Activated CD8-positive, alpha-beta T cell treated with anti-CD3 and anti-CD28 coated beads for 36 hours (primary cell): Measurements from ENCODE around the gene PRDM8. TPM values are rescaled to one million over a fixed set of nuclear protein-coding genes. Genes with fewer than 3 reads are reported as not detected.

Experiments used
- ATAC-seq: fragments of 200-7000 bp; cut with Tn5 transposase; one replicate; pipeline ENCODE4 v1.10.0; 2021; ENCODE audit warnings: mild to moderate bottlenecking, moderate library complexity
- CTCF ChIA-PET: fragments of 350-600 bp; sonication (Branson Sonifier 250); formaldehyde crosslinking; loops from one replicate; lab custom pipeline; 2021; ENCODE audit warnings: antibody characterized with exemption; lab: Charles Lee
- POLR2A ChIA-PET: fragments of 350-600 bp; sonication (Branson Sonifier 250); formaldehyde crosslinking; loops from one replicate; lab custom pipeline; 2021; ENCODE audit warnings: antibody characterized with exemption; lab: Charles Lee
- DNase-seq: peaks from one replicate; pipeline ENCODE4 v3.0.0-alpha.2; 2020
- H3K27ac Mint-ChIP-seq: one replicate; pipeline ENCODE4 v1.8.0; 2021; ENCODE audit warnings: mild to moderate bottlenecking, mixed read lengths
- H3K27me3 Mint-ChIP-seq: one replicate; pipeline ENCODE4 v1.8.0; 2021; ENCODE audit warnings: mixed read lengths
- H3K36me3 Mint-ChIP-seq: one replicate; pipeline ENCODE4 v1.8.0; 2021; ENCODE audit warnings: low read depth, mixed read lengths
- H3K4me1 Mint-ChIP-seq: one replicate; pipeline ENCODE4 v1.8.0; 2021; ENCODE audit warnings: low read depth, mixed read lengths
- H3K4me3 Mint-ChIP-seq: one replicate; pipeline ENCODE4 v1.8.0; 2021; ENCODE audit warnings: mild to moderate bottlenecking, moderate library complexity, mixed read lengths
- H3K9me3 Mint-ChIP-seq: one replicate; pipeline ENCODE4 v1.8.0; 2021; ENCODE audit warnings: mixed read lengths
- CTCF ChIP-seq: fragments of 200-600 bp; IDR thresholded peaks from one replicate; pipeline ENCODE4 v1.8.0; 2022; ENCODE audit warnings: antibody characterized with exemption, mild to moderate bottlenecking
- intact Hi-C: fragments of 100-400 bp; cut with micrococcal nuclease; formaldehyde crosslinking; loops from one replicate; pipeline ENCODE4 v1.10.0; 2022
- total RNA-seq, 2 experiments: library from RNA; stranded (reverse); gene quantifications; one replicate each; pipeline ENCODE4 v1.2.3, GENCODE V29; 2021

PRDM8 gene
- total RNA-seq, 2 experiments from 2014 or later: 2.8 to 3.2 TPM

- intact Hi-C loops: no loop called here
- H3K27me3 Mint-ChIP-seq: peaks cover 25% of the 10 kb centered on the region
- CTCF ChIA-PET: interaction anchor here (1.2 to 2.1 kb wide), 5 partner anchors 9 to 303 kb away, joined by 3 to 11 read pairs (median 6); no protein-coding TSS in a partner anchor
- H3K4me1 Mint-ChIP-seq: no peaks in the 10 kb centered on the region
- TF ChIP-seq CTCF: peak; percentile 25
- no peak for DNase-seq
- H3K27ac Mint-ChIP-seq: no peak overlapping the region
- POLR2A ChIA-PET: no interaction called here
- no peaks in the 10 kb centered on the region for H3K36me3 Mint-ChIP-seq
- H3K4me3 Mint-ChIP-seq: no peak overlapping the region
- ATAC-seq: no peak
- H3K9me3 Mint-ChIP-seq: no peaks in the 10 kb centered on the region
These were observed 23.9 kb downstream of the PRDM8 start for GRCh38 chr4:80221161-80221560.

DNA sequence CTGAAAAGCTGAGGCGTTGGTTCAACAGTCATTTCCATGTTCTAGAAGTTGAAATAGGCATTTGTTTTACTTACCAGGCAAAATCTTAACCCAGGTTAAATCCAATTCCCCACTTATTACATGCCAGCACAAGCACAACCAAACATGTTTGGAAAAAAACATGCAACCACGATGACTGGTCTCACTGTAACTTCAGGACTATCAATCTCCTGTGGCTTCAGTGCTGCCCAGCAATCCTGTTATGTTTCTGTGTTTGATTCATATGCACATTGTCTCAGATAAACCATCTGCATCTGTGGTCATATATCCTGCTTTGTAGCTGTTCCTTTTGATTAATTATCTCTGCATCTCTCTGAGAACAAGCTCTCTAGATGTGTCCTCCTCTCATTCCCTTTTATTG is 28.3 kb downstream of the PRDM8 start:
- no peak for TF ChIP-seq CTCF
- no peaks in the 10 kb centered on the region for H3K36me3 Mint-ChIP-seq
- H3K4me1 Mint-ChIP-seq: no peaks in the 10 kb centered on the region
- H3K27me3 Mint-ChIP-seq: peaks cover 14% of the 10 kb centered on the region
- H3K4me3 Mint-ChIP-seq: no peak overlapping the region
- H3K9me3 Mint-ChIP-seq: no peaks in the 10 kb centered on the region
- DNase-seq (no peak), ATAC-seq (no peak)
- ChIA-PET CTCF (interaction anchor here (0.7 to 1.5 kb wide), 3 partner anchors 10 to 33 kb away, joined by 3 to 4 read pairs (median 3); no protein-coding TSS in a partner anchor), POLR2A (no interaction called here)
- intact Hi-C loops: no loop called here
- H3K27ac Mint-ChIP-seq: no peak overlapping the region

DNA sequence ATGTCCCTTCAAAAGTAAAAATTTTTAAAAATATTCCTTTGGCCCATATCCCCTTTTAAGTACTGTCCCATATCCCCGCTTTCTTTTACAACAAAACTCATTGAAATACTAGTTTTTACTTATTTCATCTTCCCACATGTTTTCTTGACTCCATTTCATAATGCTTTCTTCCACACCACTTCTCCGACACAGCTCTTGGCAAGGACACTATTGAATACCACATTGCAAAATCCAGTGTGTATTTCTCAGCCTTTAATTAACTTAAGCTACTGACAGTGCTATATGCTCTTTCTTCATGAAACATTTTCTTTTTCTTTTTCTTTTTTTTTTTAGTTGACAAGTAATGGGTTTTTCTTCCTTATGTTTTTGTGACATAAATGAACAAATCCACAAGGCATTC is 28.8 kb downstream of the PRDM8 start:
- ChIA-PET CTCF (interaction anchor here (0.9 to 1.5 kb wide), 2 partner anchors 10 to 14 kb away, joined by 3 to 4 read pairs; no protein-coding TSS in a partner anchor), POLR2A (no interaction called here)
- Mint-ChIP-seq H3K4me1 (no peaks in the 10 kb centered on the region), H3K4me3 (no peak overlapping the region), H3K36me3 (no peaks in the 10 kb centered on the region), H3K27ac (no peak overlapping the region), H3K27me3 (peaks cover 11% of the 10 kb centered on the region), H3K9me3 (no peaks in the 10 kb centered on the region)
- DNase-seq: no peak
- no peak for ATAC-seq
- intact Hi-C loops: no loop called here
- TF ChIP-seq CTCF: no peak

DNA sequence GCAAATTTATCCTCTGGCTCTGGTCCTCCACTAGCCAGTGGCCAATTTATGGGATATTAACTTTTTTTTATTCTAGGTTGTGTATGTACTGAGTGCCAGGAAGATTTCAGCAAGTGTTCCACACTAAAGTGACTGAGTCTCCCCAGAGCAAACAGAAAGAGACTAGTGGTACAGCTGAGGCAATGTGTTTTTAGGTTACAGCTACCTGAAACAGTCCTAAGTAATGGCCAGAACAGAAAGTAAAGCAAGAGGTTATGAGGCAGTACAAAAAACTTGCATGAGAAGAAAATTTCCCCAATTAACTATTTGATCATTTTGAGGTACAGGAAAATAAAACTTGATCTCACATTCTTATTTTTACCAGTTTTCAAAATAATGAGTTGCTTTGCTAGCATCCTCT is 31.2 kb downstream of the PRDM8 start:
- Mint-ChIP-seq H3K36me3 (no peaks in the 10 kb centered on the region), H3K4me3 (no peak overlapping the region), H3K9me3 (no peaks in the 10 kb centered on the region), H3K4me1 (no peaks in the 10 kb centered on the region), H3K27me3 (peaks cover 8% of the 10 kb centered on the region), H3K27ac (no peak overlapping the region)
- ATAC-seq (no peak), DNase-seq (no peak)
- POLR2A ChIA-PET: interaction anchor here (1.0 kb wide), 1 partner anchor 34 kb away, joined by 3 read pairs; no protein-coding TSS in a partner anchor
- intact Hi-C loops: no loop called here
- no peak for TF ChIP-seq CTCF
- CTCF ChIA-PET: no interaction called here

GRCh38 chr4:80229128-80229527 is 31.8 kb downstream of the PRDM8 start:
- intact Hi-C loops: no loop called here
- DNase-seq: no peak
- H3K4me3 Mint-ChIP-seq: no peak overlapping the region
- no peak overlapping the region for H3K27ac Mint-ChIP-seq
- no peaks in the 10 kb centered on the region for H3K36me3 Mint-ChIP-seq
- no peak for ATAC-seq
- TF ChIP-seq CTCF: no peak
- no peaks in the 10 kb centered on the region for H3K4me1 Mint-ChIP-seq
- H3K27me3 Mint-ChIP-seq: peaks cover 8% of the 10 kb centered on the region
- no peaks in the 10 kb centered on the region for H3K9me3 Mint-ChIP-seq
- CTCF ChIA-PET: no interaction called here
- POLR2A ChIA-PET: interaction anchor here (1.0 kb wide), 1 partner anchor 33 kb away, joined by 3 read pairs; no protein-coding TSS in a partner anchor
